Mononuclear cell (primary cell): ENCODE measurements around the gene SOX21. TPM values are rescaled to one million over a fixed set of nuclear protein-coding genes. Genes with fewer than 3 reads are reported as not detected.

Experiments used
- H3K27me3 ChIP-seq: 2 replicates; pipeline ENCODE4 v1.6.0; 2011; ENCODE audit warnings: low read length, control low read depth; ENCODE audit not compliant: insufficient read depth
- H3K4me1 ChIP-seq: 2 replicates; pipeline ENCODE4 v1.5.1; 2011; ENCODE audit warnings: mild to moderate bottlenecking, low read length, control low read depth; ENCODE audit not compliant: insufficient read depth
- H3K4me3 ChIP-seq: 2 replicates; pipeline ENCODE4 v1.5.1; 2011; ENCODE audit warnings: mild to moderate bottlenecking, low read length, moderate library complexity
- H3K9me3 ChIP-seq: 2 replicates; pipeline ENCODE4 v1.5.1; 2011; ENCODE audit warnings: low read depth, mild to moderate bottlenecking, control low read depth, low read length
- total RNA-seq: library from RNA; depleted of rRNA; stranded (reverse); fragments of >200 nt; gene quantifications from one replicate; pipeline ENCODE4 v1.2.3, GENCODE V29; 2012

SOX21 gene
- total RNA-seq, 1 donor, result not detected

DNA sequence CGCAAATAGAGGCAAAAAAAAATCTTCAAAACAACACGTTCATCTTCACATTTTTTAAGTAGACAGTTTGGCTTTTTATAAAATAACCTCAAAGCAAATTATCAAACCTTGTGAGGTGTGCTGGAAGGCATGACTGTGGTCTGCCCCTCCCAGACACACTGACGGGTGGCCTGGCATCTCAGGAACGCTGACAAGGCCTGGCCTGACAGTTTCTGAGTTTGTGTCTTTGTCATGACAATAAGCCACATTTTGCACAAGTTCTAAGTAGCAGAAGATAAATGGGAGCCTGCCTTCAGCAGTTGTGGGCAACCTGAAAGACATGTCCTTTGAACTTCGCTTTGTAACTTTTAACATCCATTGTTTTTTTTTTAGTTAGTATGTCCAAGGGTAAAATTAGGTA is 38.5 kb downstream of the SOX21 start:
- Histone ChIP-seq H3K4me1 (no peaks in the 10 kb centered on the region), H3K4me3 (no peak overlapping the region), H3K27me3 (peaks cover 26% of the 10 kb centered on the region), H3K9me3 (no peaks in the 10 kb centered on the region)

DNA sequence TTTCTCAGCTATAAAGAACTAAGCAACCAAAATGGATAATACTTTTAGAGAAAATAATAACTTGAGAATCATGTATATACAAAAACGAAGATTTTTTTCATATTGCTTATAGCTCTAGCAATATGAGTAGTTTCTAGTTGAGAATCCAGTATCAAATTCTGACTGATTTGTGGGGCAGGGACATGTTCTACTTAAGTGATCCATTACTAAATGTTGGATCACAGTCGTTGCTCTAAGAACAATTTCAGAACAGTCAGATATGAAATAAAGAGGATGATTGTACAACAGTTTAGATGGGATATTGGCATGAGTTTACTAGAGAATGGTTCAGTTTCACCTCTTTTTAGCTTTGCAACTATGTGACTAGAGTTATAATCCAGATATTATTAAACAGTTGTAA is 39.9 kb downstream of the SOX21 start:
- Histone ChIP-seq H3K4me1 (no peaks in the 10 kb centered on the region), H3K4me3 (no peak overlapping the region)

DNA sequence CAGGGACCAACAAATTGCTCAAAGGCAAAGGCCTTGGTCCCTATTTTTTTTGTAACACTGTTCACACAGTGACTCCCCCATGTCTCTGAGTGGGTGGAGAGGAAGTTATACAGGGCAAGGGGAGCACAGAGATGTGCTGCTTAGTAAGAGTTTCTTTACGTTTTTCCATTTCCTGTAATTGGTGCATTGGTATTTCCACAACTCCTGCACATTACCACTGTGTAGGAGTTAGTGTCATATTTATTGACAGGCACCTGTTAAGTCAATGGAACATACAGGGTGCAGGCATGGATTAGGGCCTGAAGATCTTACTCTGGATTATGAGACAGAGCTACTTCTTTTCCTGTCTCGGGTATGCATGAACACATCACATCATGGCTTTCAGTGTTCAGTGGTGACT is 45.2 kb downstream of the SOX21 start:
- Histone ChIP-seq H3K4me1 (no peaks in the 10 kb centered on the region), H3K27me3 (peaks cover 12% of the 10 kb centered on the region), H3K4me3 (no peak overlapping the region), H3K9me3 (no peaks in the 10 kb centered on the region)

More for the DNA sequence above, 39.9 kb downstream of the SOX21 start:
- Histone ChIP-seq H3K9me3 (no peaks in the 10 kb centered on the region), H3K27me3 (peaks cover 15% of the 10 kb centered on the region)

DNA sequence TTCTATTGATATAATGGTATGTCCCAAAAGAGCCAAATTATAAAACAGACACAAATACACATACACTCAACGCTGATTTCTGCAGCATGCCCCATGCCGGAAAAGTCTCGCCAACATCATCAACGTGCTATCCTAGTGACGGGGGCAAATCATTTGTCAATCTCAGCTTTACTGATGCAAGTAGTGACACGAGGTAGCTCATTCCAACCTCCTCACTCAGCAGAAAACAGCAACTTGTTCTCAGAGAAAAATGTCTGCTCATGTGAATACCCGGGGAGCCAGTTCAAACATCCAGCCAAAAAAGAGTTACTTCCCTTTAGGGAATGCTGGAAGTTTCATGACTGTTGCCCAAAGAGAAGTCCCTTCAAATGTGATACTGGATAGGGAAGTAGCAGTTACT is 46.3 kb downstream of the SOX21 start:
- Histone ChIP-seq H3K4me3 (no peak overlapping the region), H3K27me3 (peaks cover 15% of the 10 kb centered on the region), H3K4me1 (no peaks in the 10 kb centered on the region)

DNA sequence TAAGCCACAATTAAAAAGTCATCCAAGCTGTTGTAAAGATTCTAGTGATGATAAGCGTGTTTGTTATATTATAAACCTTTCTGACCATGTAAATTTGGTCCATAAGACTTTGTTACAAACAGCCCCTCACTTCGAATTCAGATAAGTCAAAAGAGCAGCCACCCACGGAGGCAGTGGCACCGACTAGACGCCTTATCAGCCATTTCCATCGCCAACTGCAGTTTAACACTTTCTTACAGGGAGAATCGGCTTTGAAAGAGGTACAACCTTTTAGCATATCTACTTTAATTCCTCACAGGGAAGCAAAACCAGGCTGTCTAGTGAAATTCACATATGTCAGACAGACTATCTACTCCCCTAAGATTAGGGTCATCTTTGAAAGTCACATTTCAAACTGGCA is 47.5 kb downstream of the SOX21 start:
- Histone ChIP-seq H3K4me3 (no peak overlapping the region), H3K27me3 (peaks cover 15% of the 10 kb centered on the region), H3K4me1 (no peaks in the 10 kb centered on the region), H3K9me3 (no peaks in the 10 kb centered on the region)

More for the DNA sequence above, 46.3 kb downstream of the SOX21 start:
- no peaks in the 10 kb centered on the region for H3K9me3 ChIP-seq

DNA sequence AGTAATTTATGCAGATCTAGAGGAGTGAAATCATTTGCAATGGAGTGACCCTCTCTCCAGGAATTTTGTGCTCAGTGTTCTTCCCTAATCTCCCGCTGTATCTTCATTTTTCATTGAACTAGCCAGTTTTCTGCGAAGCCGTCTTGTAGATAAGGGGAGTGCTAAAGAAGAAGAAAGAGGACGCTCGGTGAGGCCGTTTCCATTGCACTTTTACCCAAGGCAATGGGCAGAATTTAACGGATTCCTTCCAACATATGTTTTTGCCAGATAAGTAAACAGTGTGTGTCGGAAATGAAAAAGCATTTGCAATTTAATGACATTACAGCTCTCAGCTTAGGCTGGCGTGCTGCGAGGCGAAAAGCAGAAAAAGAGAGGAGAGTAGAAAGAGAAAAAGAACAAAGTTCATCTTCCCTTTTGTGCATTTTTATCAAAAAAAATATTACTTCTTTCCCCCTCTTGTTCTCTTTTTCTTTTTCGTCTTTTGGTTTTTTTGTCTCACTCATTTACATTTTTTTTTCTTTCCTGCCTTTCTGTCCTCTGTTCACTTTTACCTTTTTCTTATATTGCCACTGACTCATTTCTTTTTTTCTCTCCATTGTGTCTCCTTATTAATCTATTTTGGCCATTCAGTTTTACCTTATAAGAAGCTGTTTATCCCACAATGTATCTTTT is 49.9 kb downstream of the SOX21 start:
- Histone ChIP-seq H3K27me3 (peaks cover 15% of the 10 kb centered on the region), H3K4me1 (no peaks in the 10 kb centered on the region), H3K4me3 (no peak overlapping the region), H3K9me3 (no peaks in the 10 kb centered on the region)

DNA sequence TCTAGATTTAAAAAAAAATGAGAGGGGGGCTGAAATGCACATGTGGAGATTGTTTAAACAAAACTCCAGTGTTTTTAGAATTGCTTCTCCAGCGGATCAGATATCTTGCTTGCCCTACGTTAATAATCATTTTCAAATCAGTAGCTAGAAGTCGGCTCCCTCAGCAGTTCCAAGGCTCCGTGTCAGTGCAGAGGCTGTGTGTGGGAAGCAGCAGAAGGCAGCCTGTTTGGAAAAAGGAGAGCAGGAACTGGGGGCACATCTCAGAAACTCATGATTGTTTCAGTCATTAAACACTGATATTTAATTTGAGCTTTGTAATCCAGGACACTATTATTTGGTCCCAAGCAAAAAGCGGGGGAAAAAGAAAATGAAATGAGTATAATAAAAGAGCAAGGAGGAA is 50.9 kb downstream of the SOX21 start:
- Histone ChIP-seq H3K4me3 (no peak overlapping the region), H3K27me3 (peaks cover 15% of the 10 kb centered on the region), H3K9me3 (no peaks in the 10 kb centered on the region), H3K4me1 (no peaks in the 10 kb centered on the region)

DNA sequence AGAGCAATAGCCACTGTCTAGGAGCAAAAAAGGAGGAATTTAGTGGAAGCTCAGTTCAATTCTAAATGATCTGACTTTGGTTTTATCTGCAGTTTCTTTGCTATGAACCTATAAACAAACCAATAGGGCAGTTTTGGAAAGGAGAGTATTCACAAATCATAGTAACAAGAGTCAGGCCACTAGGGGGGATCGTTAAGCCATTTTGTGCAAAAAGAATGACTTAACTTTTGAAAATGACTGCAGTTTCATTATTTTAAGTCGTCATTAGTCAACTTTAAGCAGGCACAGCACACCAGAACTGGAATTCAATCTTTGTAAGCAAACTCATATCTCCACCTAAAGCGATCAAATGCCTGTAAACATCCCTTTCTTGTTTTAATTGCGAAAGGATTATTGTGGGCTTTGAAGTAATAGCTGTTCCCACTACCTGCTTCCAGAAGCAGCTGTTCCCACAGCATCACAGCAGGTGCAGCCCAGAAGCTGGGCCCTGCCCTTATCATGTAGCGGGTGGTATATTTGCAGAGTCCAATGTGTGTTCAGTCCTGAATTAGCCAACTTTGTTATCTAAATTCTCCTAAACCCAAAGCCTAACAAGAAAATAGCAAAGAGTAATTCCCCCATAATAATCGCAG is 51.5 kb downstream of the SOX21 start:
- Histone ChIP-seq H3K27me3 (peaks cover 15% of the 10 kb centered on the region), H3K9me3 (no peaks in the 10 kb centered on the region), H3K4me1 (no peaks in the 10 kb centered on the region), H3K4me3 (no peak overlapping the region)

Other genes with a start within 250 kb of the SOX21 start
- not detected for gene DCT, start 232.9 kb downstream of the SOX21 start, total RNA-seq
- 5.5 TPM for gene TGDS, start 116.4 kb downstream of the SOX21 start, total RNA-seq
- gene GPR180, start 110.7 kb downstream of the SOX21 start, total RNA-seq, result 1.8 TPM